ENCODE data around the gene KDM1B.

KDM1B gene

GRCh38 chr6:18245079-18245478 lies 89.9 kb downstream of the KDM1B start:
- Histone ChIP-seq H3F3A (ENCODE audit: low read depth) (no peaks in the 10 kb centered on the region), H3K27me3 (ENCODE audit: insufficient read depth, low read length, poor library complexity, severe bottlenecking) (no peaks in the 10 kb centered on the region), H3K4me1 (ENCODE audit: insufficient read depth, low read length, poor library complexity, severe bottlenecking) (peaks cover 10% of the 10 kb centered on the region), H3K9me2 (replicated peaks; ENCODE audit: low read depth, low read length) (no peaks in the 10 kb centered on the region), H3K4me2 (ENCODE audit: low read depth, low read length, poor library complexity, severe bottlenecking) (no peak overlapping the region), H4K20me1 (ENCODE audit: insufficient read depth, low read length, poor library complexity, severe bottlenecking) (peaks cover 64% of the 10 kb centered on the region), H3K9ac (ENCODE audit: low read depth, low read length, poor library complexity, severe bottlenecking) (no peak overlapping the region), H3K9me3 (ENCODE audit: insufficient read depth, low read depth, low read length) (no peaks in the 10 kb centered on the region), H2AFZ (ENCODE audit: low read length) (no peak overlapping the region), H3K4me3 (ENCODE audit: low read length, poor library complexity, severe bottlenecking) (no peak overlapping the region), H3K36me3 (ENCODE audit: insufficient read depth, low read length) (peaks cover 96% of the 10 kb centered on the region), H3K79me2 (ENCODE audit: insufficient read depth, low read length) (peaks cover 88% of the 10 kb centered on the region)
- no peak for TF ChIP-seq EZH2phosphoT487 (IDR thresholded peaks at IDR 0.05; ENCODE audit: borderline replicate concordance)
- TF ChIP-seq CTCF (conservative IDR thresholded peaks at IDR 0.05; ENCODE audit: low read length) = no peak

GRCh38 chr6:18245642-18246041 lies 90.4 kb downstream of the KDM1B start:
- no peak overlapping the region for H3K9ac ChIP-seq (ENCODE audit: low read depth, low read length, poor library complexity, severe bottlenecking)
- no peaks in the 10 kb centered on the region for H3F3A ChIP-seq (ENCODE audit: low read depth)
- H3K79me2 ChIP-seq (ENCODE audit: insufficient read depth, low read length) = peaks cover 88% of the 10 kb centered on the region
- H4K20me1 ChIP-seq (ENCODE audit: insufficient read depth, low read length, poor library complexity, severe bottlenecking) = peaks cover 59% of the 10 kb centered on the region
- H3K4me2 ChIP-seq (ENCODE audit: low read depth, low read length, poor library complexity, severe bottlenecking) = no peak overlapping the region
- H3K4me1 ChIP-seq (ENCODE audit: insufficient read depth, low read length, poor library complexity, severe bottlenecking) = peaks cover 10% of the 10 kb centered on the region
- no peak overlapping the region for H2AFZ ChIP-seq (ENCODE audit: low read length)
- H3K27me3 ChIP-seq (ENCODE audit: insufficient read depth, low read length, poor library complexity, severe bottlenecking) = no peaks in the 10 kb centered on the region
- peaks cover 94% of the 10 kb centered on the region for H3K36me3 ChIP-seq (ENCODE audit: insufficient read depth, low read length)
- no peak overlapping the region for H3K4me3 ChIP-seq (ENCODE audit: low read length, poor library complexity, severe bottlenecking)
- no peaks in the 10 kb centered on the region for H3K9me2 ChIP-seq (replicated peaks; ENCODE audit: low read depth, low read length)
- no peaks in the 10 kb centered on the region for H3K9me3 ChIP-seq (ENCODE audit: insufficient read depth, low read depth, low read length)
- no peak for TF ChIP-seq CTCF (conservative IDR thresholded peaks at IDR 0.05; ENCODE audit: low read length)
- no peak for TF ChIP-seq EZH2phosphoT487 (IDR thresholded peaks at IDR 0.05; ENCODE audit: borderline replicate concordance)

GRCh38 chr6:18246205-18246604 lies 91.0 kb downstream of the KDM1B start:
- Histone ChIP-seq H3F3A (ENCODE audit: low read depth) (no peaks in the 10 kb centered on the region), H3K27me3 (ENCODE audit: insufficient read depth, low read length, poor library complexity, severe bottlenecking) (no peaks in the 10 kb centered on the region), H3K4me3 (ENCODE audit: low read length, poor library complexity, severe bottlenecking) (no peak overlapping the region), H3K79me2 (ENCODE audit: insufficient read depth, low read length) (peaks cover 88% of the 10 kb centered on the region), H3K9me3 (ENCODE audit: insufficient read depth, low read depth, low read length) (no peaks in the 10 kb centered on the region), H3K36me3 (ENCODE audit: insufficient read depth, low read length) (peaks cover 94% of the 10 kb centered on the region), H3K9me2 (replicated peaks; ENCODE audit: low read depth, low read length) (no peaks in the 10 kb centered on the region), H3K4me1 (ENCODE audit: insufficient read depth, low read length, poor library complexity, severe bottlenecking) (peaks cover 9% of the 10 kb centered on the region), H3K9ac (ENCODE audit: low read depth, low read length, poor library complexity, severe bottlenecking) (no peak overlapping the region), H2AFZ (ENCODE audit: low read length) (no peak overlapping the region), H3K4me2 (ENCODE audit: low read depth, low read length, poor library complexity, severe bottlenecking) (no peak overlapping the region), H4K20me1 (ENCODE audit: insufficient read depth, low read length, poor library complexity, severe bottlenecking) (peaks cover 59% of the 10 kb centered on the region)
- no peak for TF ChIP-seq EZH2phosphoT487 (IDR thresholded peaks at IDR 0.05; ENCODE audit: borderline replicate concordance)
- TF ChIP-seq CTCF (conservative IDR thresholded peaks at IDR 0.05; ENCODE audit: low read length) = no peak
